OCI-LY1 (cell line): Measurements from ENCODE around the gene ZNF438.
"Not testable (repeated sequence)": the region's sequence is repeated elsewhere in the genome, so short reads cannot be mapped to it uniquely, and the experiment has no call there.

Experiments used
- H2AFZ ChIP-seq: fragments of 200-600 bp; sonication (generic), shearing (Covaris generic); 2 replicates; pipeline ENCODE4 v1.6.0; 2014; ENCODE audit warnings: antibody characterized with exemption, mild to moderate bottlenecking, low read length
- H3F3A ChIP-seq: fragments of 200-600 bp; sonication (generic), shearing (Covaris generic); 2 replicates; pipeline ENCODE4 v1.6.0; 2014; ENCODE audit warnings: mild to moderate bottlenecking, antibody characterized with exemption, low read length, moderate library complexity; ENCODE audit not compliant: insufficient read depth
- H3K27ac ChIP-seq: fragments of 200-600 bp; sonication (generic); 2 replicates; pipeline ENCODE4 v1.5.1; 2014; ENCODE audit warnings: low read length, mixed run types, mild to moderate bottlenecking, low read depth; ENCODE audit not compliant: poor library complexity, severe bottlenecking
- H3K27me3 ChIP-seq: fragments of 200-600 bp; sonication (generic); 2 replicates; pipeline ENCODE4 v1.6.0; 2014; ENCODE audit warnings: antibody characterized with exemption, mild to moderate bottlenecking, low read length, moderate library complexity; ENCODE audit not compliant: insufficient read depth
- H3K36me3 ChIP-seq: fragments of 200-600 bp; sonication (generic); 2 replicates; pipeline ENCODE4 v1.6.1; 2014; ENCODE audit warnings: mild to moderate bottlenecking, antibody characterized with exemption, low read length, moderate library complexity, mixed read lengths; ENCODE audit not compliant: insufficient read depth
- H3K4me1 ChIP-seq: fragments of 200-600 bp; sonication (generic); 2 replicates; pipeline ENCODE4 v1.5.1; 2014; ENCODE audit warnings: mild to moderate bottlenecking, low read length, moderate library complexity; ENCODE audit not compliant: insufficient read depth, severe bottlenecking
- H3K4me2 ChIP-seq: fragments of 200-600 bp; sonication (generic), shearing (Covaris generic); 2 replicates; pipeline ENCODE4 v1.6.1; 2014; ENCODE audit warnings: low read length
- H3K4me3 ChIP-seq: fragments of 200-600 bp; sonication (generic); 2 replicates; pipeline ENCODE4 v1.5.1; 2014; ENCODE audit warnings: low read length, low read depth, mild to moderate bottlenecking, mixed read lengths; ENCODE audit not compliant: poor library complexity, severe bottlenecking
- H3K79me2 ChIP-seq: fragments of 200-600 bp; shearing (Covaris generic); 2 replicates; pipeline ENCODE4 v1.6.1; 2016; ENCODE audit warnings: mixed run types, low read length, mixed read lengths; ENCODE audit not compliant: insufficient read depth
- H3K9ac ChIP-seq: fragments of 200-600 bp; sonication (generic), shearing (Covaris generic); 2 replicates; pipeline ENCODE4 v1.6.1; 2014; ENCODE audit warnings: mild to moderate bottlenecking, low read length, mixed read lengths
- H3K9me2 ChIP-seq: fragments of 200-600 bp; sonication (generic), shearing (Covaris generic); 2 replicates; pipeline ENCODE4 v1.6.1; 2014; ENCODE audit warnings: low read depth, mild to moderate bottlenecking, low read length, mixed read lengths
- H3K9me3 ChIP-seq: fragments of 200-600 bp; shearing (Covaris generic); 2 replicates; pipeline ENCODE4 v1.6.1; 2014; ENCODE audit warnings: low read length, mixed read lengths
- H4K20me1 ChIP-seq: fragments of 200-600 bp; sonication (generic), shearing (Covaris generic); 2 replicates; pipeline ENCODE4 v1.6.0; 2016; ENCODE audit warnings: mild to moderate bottlenecking, low read length; ENCODE audit not compliant: insufficient read depth
- EZH2 ChIP-seq: fragments of 200-600 bp; sonication (generic), shearing (Covaris generic); IDR thresholded peaks from 2 replicates; pipeline ENCODE4 v1.8.0; 2017; ENCODE audit warnings: borderline replicate concordance, mixed run types, mild to moderate bottlenecking, antibody characterized with exemption, low read length, moderate library complexity, mixed read lengths
- TF ChIP-seq, protein P1 (sequence below): fragments of 200-600 bp; sonication (generic), shearing (Covaris generic); IDR thresholded peaks from 2 replicates; pipeline ENCODE4 v1.5.1; 2017; ENCODE audit warnings: mild to moderate bottlenecking, antibody characterized with exemption, low read length, moderate library complexity, mixed read lengths

ZNF438 gene

DNA sequence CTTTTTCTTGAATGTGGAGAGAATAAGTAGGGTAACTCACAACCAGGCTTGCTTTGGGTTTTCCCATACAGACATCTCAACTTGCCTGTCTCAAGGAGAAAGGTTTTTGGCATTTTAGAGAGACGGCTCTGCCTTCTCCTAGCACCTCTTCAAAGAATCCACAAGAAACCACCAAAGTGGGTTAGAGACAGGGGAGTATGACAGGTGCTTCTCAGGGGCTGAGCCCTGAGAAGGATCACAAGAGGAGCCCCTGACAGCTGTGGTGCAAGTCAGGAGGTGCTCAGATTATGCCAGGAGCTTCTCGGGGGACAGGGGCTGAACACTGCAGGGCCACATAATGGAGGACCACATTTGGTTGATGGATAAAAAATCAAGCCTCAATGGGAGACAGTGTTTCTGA is 231.3 kb downstream of the ZNF438 start:
- TF ChIP-seq EZH2, result no peak
- TF ChIP-seq, protein P1, sequence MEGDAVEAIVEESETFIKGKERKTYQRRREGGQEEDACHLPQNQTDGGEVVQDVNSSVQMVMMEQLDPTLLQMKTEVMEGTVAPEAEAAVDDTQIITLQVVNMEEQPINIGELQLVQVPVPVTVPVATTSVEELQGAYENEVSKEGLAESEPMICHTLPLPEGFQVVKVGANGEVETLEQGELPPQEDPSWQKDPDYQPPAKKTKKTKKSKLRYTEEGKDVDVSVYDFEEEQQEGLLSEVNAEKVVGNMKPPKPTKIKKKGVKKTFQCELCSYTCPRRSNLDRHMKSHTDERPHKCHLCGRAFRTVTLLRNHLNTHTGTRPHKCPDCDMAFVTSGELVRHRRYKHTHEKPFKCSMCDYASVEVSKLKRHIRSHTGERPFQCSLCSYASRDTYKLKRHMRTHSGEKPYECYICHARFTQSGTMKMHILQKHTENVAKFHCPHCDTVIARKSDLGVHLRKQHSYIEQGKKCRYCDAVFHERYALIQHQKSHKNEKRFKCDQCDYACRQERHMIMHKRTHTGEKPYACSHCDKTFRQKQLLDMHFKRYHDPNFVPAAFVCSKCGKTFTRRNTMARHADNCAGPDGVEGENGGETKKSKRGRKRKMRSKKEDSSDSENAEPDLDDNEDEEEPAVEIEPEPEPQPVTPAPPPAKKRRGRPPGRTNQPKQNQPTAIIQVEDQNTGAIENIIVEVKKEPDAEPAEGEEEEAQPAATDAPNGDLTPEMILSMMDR, result no peak
- no peaks in the 10 kb centered on the region for H3K27me3 ChIP-seq
- no peak overlapping the region for H3K4me3 ChIP-seq

GRCh38 chr10:30798646-30799185 is 232.9 kb downstream of the ZNF438 start:
- Histone ChIP-seq H3K27me3 (no peaks in the 10 kb centered on the region), H3K4me1 (no peaks in the 10 kb centered on the region), H3K9me3 (no peaks in the 10 kb centered on the region), H3F3A (no peaks in the 10 kb centered on the region), H3K79me2 (no peaks in the 10 kb centered on the region), H3K9ac (no peak overlapping the region), H3K4me3 (no peak overlapping the region), H2AFZ (no peak overlapping the region), H3K9me2 (no peaks in the 10 kb centered on the region), H3K36me3 (no peaks in the 10 kb centered on the region), H4K20me1 (no peaks in the 10 kb centered on the region), H3K27ac (no peak overlapping the region), H3K4me2 (no peak overlapping the region)
- no peak for TF ChIP-seq EZH2
- TF ChIP-seq, protein P1, result no peak

More for the DNA sequence above, 231.3 kb downstream of the ZNF438 start:
- Histone ChIP-seq H4K20me1 (no peaks in the 10 kb centered on the region), H3K27ac (no peak overlapping the region), H3K79me2 (no peaks in the 10 kb centered on the region), H3K9ac (no peak overlapping the region), H3K9me3 (no peaks in the 10 kb centered on the region), H3K36me3 (no peaks in the 10 kb centered on the region), H3F3A (no peaks in the 10 kb centered on the region), H3K4me2 (no peak overlapping the region), H3K4me1 (no peaks in the 10 kb centered on the region), H3K9me2 (no peaks in the 10 kb centered on the region), H2AFZ (no peak overlapping the region)

DNA sequence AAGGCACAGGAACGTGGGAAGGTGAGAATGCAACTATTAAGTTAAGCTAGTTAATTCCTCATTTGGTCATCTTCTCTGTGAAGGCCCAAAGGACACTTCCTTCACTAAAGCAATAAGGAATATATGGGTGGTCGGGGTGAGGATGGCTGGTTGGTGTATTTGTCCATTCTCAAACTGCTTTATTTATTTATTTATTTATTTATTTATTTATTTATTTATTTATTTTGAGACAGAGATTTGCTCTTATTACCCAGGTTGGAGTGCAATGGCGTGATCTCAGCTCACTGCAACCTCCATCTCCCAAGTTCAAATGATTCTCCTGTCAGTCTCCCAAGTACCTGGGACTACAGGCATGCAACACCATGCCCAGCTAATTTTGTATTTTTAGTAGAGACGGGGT is 236.6 kb downstream of the ZNF438 start:
- H3K36me3 ChIP-seq, H2AFZ ChIP-seq: not testable (repeated sequence)

More for the DNA sequence above, 236.6 kb downstream of the ZNF438 start:
- not testable (repeated sequence) for H4K20me1 ChIP-seq, H3K9me3 ChIP-seq, H3K9ac ChIP-seq, H3K79me2 ChIP-seq, H3K4me1 ChIP-seq, H3F3A ChIP-seq, H3K4me3 ChIP-seq, H3K27ac ChIP-seq, H3K4me2 ChIP-seq, H3K27me3 ChIP-seq, H3K9me2 ChIP-seq
